A549 (cell line): ENCODE data around the gene FUT8.

Experiments used
- CEBPB ChIP-seq, 2 experiments: fragments of >200 bp in 1 of 2; sonication (Bioruptor Twin) in 1 of 2; formaldehyde crosslinking in 1 of 2; IDR thresholded peaks; 2 replicates each; pipeline ENCODE4 v1.6.1; 2012 to 2016
- HDAC2 ChIP-seq: fragments of 200-600 bp; sonication (generic); IDR thresholded peaks from 2 replicates; pipeline ENCODE4 v1.6.1; 2016
- MAFK ChIP-seq: fragments of 450-650 bp; IDR thresholded peaks from 2 replicates; pipeline ENCODE4 v1.6.1; 2014; ENCODE audit not compliant: partially characterized antibody
- NFE2L2 ChIP-seq: fragments of 150-350 bp; conservative IDR thresholded peaks from 2 replicates; pipeline ENCODE4 v1.6.1; 2014; ENCODE audit warnings: low read length
- POLR2A ChIP-seq: IDR thresholded peaks from 2 replicates; pipeline ENCODE4 v1.6.1; 2012; ENCODE audit warnings: mild to moderate bottlenecking, low read length
- RAD21 ChIP-seq, 2 experiments: fragments of >200 bp in 1 of 2; sonication (Bioruptor Twin) in 1 of 2; formaldehyde crosslinking in 1 of 2; IDR thresholded peaks in 1 of 2; conservative IDR thresholded peaks in 1 of 2; 2 replicates in 1 of 2; 3 replicates in 1 of 2; pipeline ENCODE4 v1.6.1; 2012 to 2018; ENCODE audit warnings: inconsistent platforms in 1 of 2
- RARB ChIP-seq: fragments of 250-450 bp; sonication (Bioruptor Pico); IDR thresholded peaks from 2 replicates; pipeline ENCODE4 v1.8.0; 2021; ENCODE audit warnings: mild to moderate bottlenecking, moderate library complexity
- RFX5 ChIP-seq: fragments of 450-650 bp; IDR thresholded peaks from 2 replicates; pipeline ENCODE4 v1.7.1; 2014; ENCODE audit warnings: antibody characterized with exemption, mild to moderate bottlenecking, moderate library complexity
- SMC3 ChIP-seq: fragments of >200 bp; sonication (Bioruptor Twin); formaldehyde crosslinking; IDR thresholded peaks from 3 replicates; pipeline ENCODE4 v1.6.1; 2018; ENCODE audit warnings: inconsistent platforms
- TP53 ChIP-seq: fragments of 250-450 bp; sonication (Bioruptor Pico); IDR thresholded peaks from 2 replicates; pipeline ENCODE4 v1.5.0; 2021; ENCODE audit warnings: mild to moderate bottlenecking, moderate library complexity
- TF ChIP-seq, protein P1 (sequence below): fragments of >200 bp; sonication (Bioruptor Twin); formaldehyde crosslinking; IDR thresholded peaks from 3 replicates; pipeline ENCODE4 v1.5.1; 2016
- TF ChIP-seq, protein P2 (sequence below): IDR thresholded peaks from 2 replicates; pipeline ENCODE4 v1.6.1; 2012
- TF ChIP-seq, protein P3 (sequence below): fragments of >200 bp; sonication (Bioruptor Twin); formaldehyde crosslinking; IDR thresholded peaks from 3 replicates; pipeline ENCODE4 v1.6.1; 2016
- TF ChIP-seq, protein P4 (sequence below): IDR thresholded peaks from 2 replicates; pipeline ENCODE4 v1.6.1; 2012

DNA sequence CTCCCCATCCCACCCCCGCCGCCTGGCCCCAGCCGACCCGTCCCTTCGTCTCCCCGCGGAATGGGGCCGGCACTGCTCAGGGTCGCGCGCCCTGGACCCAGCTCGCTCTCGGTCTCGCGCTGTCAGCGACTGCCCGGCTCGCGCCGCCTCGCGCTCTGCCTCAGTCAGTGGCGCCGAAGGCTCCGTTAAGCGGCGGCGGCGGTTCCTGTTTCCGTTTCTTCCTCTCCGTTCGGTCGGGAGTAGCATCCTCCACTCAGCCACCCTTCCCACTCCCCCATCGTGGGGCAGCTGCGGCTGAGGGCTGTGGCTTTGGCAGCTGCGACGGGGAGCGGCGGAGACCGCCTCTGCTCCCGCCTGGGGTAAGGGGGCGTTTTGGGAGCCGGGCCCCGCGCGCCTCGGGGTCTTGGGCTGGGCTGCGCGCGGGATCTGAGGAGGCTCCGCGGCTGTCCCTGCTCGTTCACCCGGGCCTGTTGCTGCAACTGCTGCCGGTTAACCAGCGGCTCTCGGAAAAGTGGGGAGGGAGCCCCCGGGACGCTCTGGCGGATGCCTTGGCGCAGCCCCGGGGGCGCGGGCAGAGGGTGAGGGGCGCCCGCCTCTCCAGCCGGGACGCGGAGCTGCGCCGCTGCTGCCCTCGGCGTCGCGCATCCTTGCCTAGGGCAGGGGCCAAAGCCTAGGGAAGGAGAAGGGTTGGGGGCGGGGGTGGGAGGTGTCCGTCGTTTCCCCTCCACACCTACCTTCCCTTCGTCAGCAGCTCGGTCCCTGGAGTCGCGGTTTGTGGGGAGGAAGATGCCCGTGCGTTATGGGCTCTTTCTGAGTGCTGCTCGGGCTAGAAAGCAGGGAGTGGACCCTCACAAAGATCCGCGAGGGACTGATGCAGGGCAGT lies 567 bp downstream of the FUT8 start:
- no peak for TF ChIP-seq SMC3
- TF ChIP-seq POLR2A = no peak
- TF ChIP-seq, protein P1, sequence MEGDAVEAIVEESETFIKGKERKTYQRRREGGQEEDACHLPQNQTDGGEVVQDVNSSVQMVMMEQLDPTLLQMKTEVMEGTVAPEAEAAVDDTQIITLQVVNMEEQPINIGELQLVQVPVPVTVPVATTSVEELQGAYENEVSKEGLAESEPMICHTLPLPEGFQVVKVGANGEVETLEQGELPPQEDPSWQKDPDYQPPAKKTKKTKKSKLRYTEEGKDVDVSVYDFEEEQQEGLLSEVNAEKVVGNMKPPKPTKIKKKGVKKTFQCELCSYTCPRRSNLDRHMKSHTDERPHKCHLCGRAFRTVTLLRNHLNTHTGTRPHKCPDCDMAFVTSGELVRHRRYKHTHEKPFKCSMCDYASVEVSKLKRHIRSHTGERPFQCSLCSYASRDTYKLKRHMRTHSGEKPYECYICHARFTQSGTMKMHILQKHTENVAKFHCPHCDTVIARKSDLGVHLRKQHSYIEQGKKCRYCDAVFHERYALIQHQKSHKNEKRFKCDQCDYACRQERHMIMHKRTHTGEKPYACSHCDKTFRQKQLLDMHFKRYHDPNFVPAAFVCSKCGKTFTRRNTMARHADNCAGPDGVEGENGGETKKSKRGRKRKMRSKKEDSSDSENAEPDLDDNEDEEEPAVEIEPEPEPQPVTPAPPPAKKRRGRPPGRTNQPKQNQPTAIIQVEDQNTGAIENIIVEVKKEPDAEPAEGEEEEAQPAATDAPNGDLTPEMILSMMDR = no peak
- TF ChIP-seq, protein P2, sequence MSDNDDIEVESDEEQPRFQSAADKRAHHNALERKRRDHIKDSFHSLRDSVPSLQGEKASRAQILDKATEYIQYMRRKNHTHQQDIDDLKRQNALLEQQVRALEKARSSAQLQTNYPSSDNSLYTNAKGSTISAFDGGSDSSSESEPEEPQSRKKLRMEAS = no peak
- TF ChIP-seq NFE2L2 = no peak
- no peak for TF ChIP-seq MAFK
- TF ChIP-seq CEBPB (IDR thresholded peaks at IDR 0.05) = no peak
- no peak for TF ChIP-seq RAD21 (conservative IDR thresholded peaks at IDR 0.05 in 1 of 2, IDR thresholded peaks at IDR 0.05 in 1 of 2)
- TF ChIP-seq, protein P3, sequence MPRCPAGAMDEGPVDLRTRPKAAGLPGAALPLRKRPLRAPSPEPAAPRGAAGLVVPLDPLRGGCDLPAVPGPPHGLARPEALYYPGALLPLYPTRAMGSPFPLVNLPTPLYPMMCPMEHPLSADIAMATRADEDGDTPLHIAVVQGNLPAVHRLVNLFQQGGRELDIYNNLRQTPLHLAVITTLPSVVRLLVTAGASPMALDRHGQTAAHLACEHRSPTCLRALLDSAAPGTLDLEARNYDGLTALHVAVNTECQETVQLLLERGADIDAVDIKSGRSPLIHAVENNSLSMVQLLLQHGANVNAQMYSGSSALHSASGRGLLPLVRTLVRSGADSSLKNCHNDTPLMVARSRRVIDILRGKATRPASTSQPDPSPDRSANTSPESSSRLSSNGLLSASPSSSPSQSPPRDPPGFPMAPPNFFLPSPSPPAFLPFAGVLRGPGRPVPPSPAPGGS = no peak
- TF ChIP-seq RARB (CRISPR knock-in tag) = no peak
- no peak for TF ChIP-seq TP53 (CRISPR knock-in tag)
- TF ChIP-seq HDAC2 = no peak; the same call in 1 of the 2 replicates
- TF ChIP-seq, protein P4, sequence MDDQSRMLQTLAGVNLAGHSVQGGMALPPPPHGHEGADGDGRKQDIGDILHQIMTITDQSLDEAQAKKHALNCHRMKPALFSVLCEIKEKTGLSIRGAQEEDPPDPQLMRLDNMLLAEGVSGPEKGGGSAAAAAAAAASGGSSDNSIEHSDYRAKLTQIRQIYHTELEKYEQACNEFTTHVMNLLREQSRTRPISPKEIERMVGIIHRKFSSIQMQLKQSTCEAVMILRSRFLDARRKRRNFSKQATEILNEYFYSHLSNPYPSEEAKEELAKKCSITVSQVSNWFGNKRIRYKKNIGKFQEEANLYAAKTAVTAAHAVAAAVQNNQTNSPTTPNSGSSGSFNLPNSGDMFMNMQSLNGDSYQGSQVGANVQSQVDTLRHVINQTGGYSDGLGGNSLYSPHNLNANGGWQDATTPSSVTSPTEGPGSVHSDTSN = no peak
- TF ChIP-seq RFX5 = no peak
